Activated CD8-positive, alpha-beta memory T cell treated with anti-CD3 and anti-CD28 coated beads, Interleukin-2, amount 10 ng/mL, durations not matched to agents 7 days and 5 days (primary cell): ENCODE measurements around the gene KRI1. TPM values are rescaled to one million over a fixed set of nuclear protein-coding genes. Genes with fewer than 3 reads are reported as not detected.

Experiments
- ATAC-seq: fragments of 150-1000 bp; cut with Tn5 transposase; one replicate; pipeline ENCODE4 v1.10.0; 2021; ENCODE audit warnings: moderate library complexity
- CTCF ChIA-PET: fragments of 350-600 bp; sonication (Branson Sonifier 250); formaldehyde crosslinking; loops from one replicate; lab custom pipeline; 2021; ENCODE audit warnings: antibody characterized with exemption; lab: Charles Lee
- DNase-seq: peaks from one replicate; pipeline ENCODE4 v3.0.0-alpha.2; 2020
- H3K27ac Mint-ChIP-seq: one replicate; pipeline ENCODE4 v1.8.0; 2021; ENCODE audit warnings: mild to moderate bottlenecking, mixed read lengths
- H3K27me3 Mint-ChIP-seq: one replicate; pipeline ENCODE4 v1.8.0; 2021; ENCODE audit warnings: mixed read lengths
- H3K36me3 Mint-ChIP-seq: one replicate; pipeline ENCODE4 v1.8.0; 2021; ENCODE audit warnings: mild to moderate bottlenecking, mixed read lengths
- H3K4me1 Mint-ChIP-seq: one replicate; pipeline ENCODE4 v1.8.0; 2021; ENCODE audit warnings: mixed read lengths
- H3K4me3 Mint-ChIP-seq: one replicate; pipeline ENCODE4 v1.8.0; 2021; ENCODE audit warnings: mild to moderate bottlenecking, moderate library complexity, mixed read lengths
- H3K9me3 Mint-ChIP-seq: one replicate; pipeline ENCODE4 v1.8.0; 2022; ENCODE audit warnings: low read depth, mixed read lengths
- total RNA-seq, 2 experiments: library from RNA; stranded (reverse); gene quantifications; one replicate each; pipeline ENCODE4 v1.2.3, GENCODE V29; 2021

Gene KRI1
- total RNA-seq, 2 experiments from 2014 or later = 68.1 to 72.2 TPM

- H3K4me1 Mint-ChIP-seq = peaks cover 44% of the 10 kb centered on the region
Observed at GRCh38 chr19:10568062-10568825, 2.4 kb upstream of the KRI1 start.

GRCh38 chr19:10567656-10568055 lies 1.8 kb upstream of the KRI1 start:
- Mint-ChIP-seq H3K9me3 (no peaks in the 10 kb centered on the region), H3K4me1 (peaks cover 44% of the 10 kb centered on the region), H3K36me3 (peaks cover 23% of the 10 kb centered on the region), H3K27me3 (no peaks in the 10 kb centered on the region), H3K27ac (peak overlapping the region; percentile 93), H3K4me3 (peak overlapping the region; percentile 96)
- no peak for DNase-seq
- CTCF ChIA-PET = interaction anchor here (1.1 to 9.1 kb wide), 14 partner anchors 14 to 164 kb away, joined by 3 to 116 read pairs (median 4); partner anchors contain the start of genes ATG4D, CDC37 and QTRT1
- no peak for ATAC-seq

More at GRCh38 chr19:10568062-10568825, 2.4 kb upstream of the KRI1 start:
- H3K4me3 Mint-ChIP-seq = peak overlapping the region; percentile 96
- ATAC-seq (peak; percentile 14), DNase-seq (peak; percentile 82)
- CTCF ChIA-PET = interaction anchor here (0.9 to 9.1 kb wide), 16 partner anchors 15 to 303 kb away, joined by 3 to 116 read pairs (median 4); partner anchors contain the start of genes ATG4D, CDC37 and QTRT1
- H3K27me3 Mint-ChIP-seq = no peaks in the 10 kb centered on the region
- peak overlapping the region; percentile 93 for H3K27ac Mint-ChIP-seq
- H3K9me3 Mint-ChIP-seq = no peaks in the 10 kb centered on the region
- peaks cover 22% of the 10 kb centered on the region for H3K36me3 Mint-ChIP-seq

- H3K27me3 Mint-ChIP-seq = no peaks in the 10 kb centered on the region
- H3K4me1 Mint-ChIP-seq = peaks cover 38% of the 10 kb centered on the region
- DNase-seq (peak; percentile 91), ATAC-seq (peak; percentile 10)
- no peaks in the 10 kb centered on the region for H3K9me3 Mint-ChIP-seq
- peaks cover 27% of the 10 kb centered on the region for H3K36me3 Mint-ChIP-seq
- CTCF ChIA-PET = interaction anchor here (0.7 to 9.1 kb wide), 20 partner anchors 13 to 297 kb away, joined by 3 to 116 read pairs (median 4); partner anchors contain the start of genes ATG4D and QTRT1
- peak overlapping the region; percentile 93 for H3K27ac Mint-ChIP-seq
- peak overlapping the region; percentile 96 for H3K4me3 Mint-ChIP-seq
Observed at GRCh38 chr19:10566658-10567410, 1.0 kb upstream of the KRI1 start.

DNA sequence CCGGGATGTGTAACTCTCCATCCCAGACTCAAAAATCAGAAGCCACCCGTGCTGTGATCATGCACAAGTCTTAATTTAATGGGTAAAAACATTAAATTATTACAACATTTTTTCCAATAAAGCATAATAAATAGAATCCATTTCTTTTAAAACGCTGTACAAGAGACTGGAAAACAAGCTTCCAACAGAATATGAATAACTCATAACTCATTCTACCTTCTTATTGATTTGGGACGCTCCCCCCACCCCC lies 523 bp upstream of the KRI1 start:
- peaks cover 32% of the 10 kb centered on the region for H3K36me3 Mint-ChIP-seq
- H3K27me3 Mint-ChIP-seq = no peaks in the 10 kb centered on the region
- DNase-seq = no peak
- peak overlapping the region; percentile 96 for H3K4me3 Mint-ChIP-seq
- ATAC-seq = no peak
- peak overlapping the region; percentile 93 for H3K27ac Mint-ChIP-seq
- no peaks in the 10 kb centered on the region for H3K9me3 Mint-ChIP-seq
- CTCF ChIA-PET = interaction anchor here (0.7 to 9.1 kb wide), 13 partner anchors 13 to 297 kb away, joined by 3 to 116 read pairs (median 5); partner anchors contain the start of genes ATG4D and QTRT1
- peaks cover 38% of the 10 kb centered on the region for H3K4me1 Mint-ChIP-seq

DNA sequence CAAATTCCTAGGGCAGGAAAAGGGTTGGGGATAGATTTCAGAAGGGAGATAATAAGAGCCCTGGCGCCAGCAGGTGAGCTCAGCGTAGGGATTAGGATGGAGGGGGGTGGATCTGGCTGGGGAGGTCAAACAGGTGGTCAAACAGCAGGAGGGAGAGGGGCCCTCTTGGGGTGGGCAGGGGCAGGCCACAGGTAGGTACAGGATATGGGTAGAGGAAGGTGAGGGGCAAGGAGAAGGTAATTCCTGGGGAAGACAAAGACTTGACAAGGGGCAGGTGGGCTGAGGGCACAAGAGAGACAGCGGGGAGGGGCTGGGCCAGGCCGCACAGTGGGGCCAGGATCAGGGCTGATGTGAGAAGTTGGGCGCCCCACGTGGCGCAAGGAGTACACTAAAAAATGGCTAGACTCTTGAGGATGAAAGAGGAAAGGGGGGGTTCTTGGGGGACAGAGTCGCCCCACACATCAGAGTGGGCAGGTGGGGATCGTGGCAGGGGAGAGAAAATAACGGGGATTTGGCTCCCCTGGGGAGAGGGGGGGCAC lies 713 bp downstream of the KRI1 start:
- peak; percentile 79 for DNase-seq
- H3K27ac Mint-ChIP-seq = peak overlapping the region; percentile 93
- CTCF ChIA-PET = interaction anchor here (1.1 to 9.1 kb wide), 6 partner anchors 11 to 134 kb away, joined by 3 to 116 read pairs (median 16); partner anchors contain the start of genes ATG4D and QTRT1
- H3K27me3 Mint-ChIP-seq = no peaks in the 10 kb centered on the region
- ATAC-seq = no peak
- H3K36me3 Mint-ChIP-seq = peaks cover 40% of the 10 kb centered on the region
- no peaks in the 10 kb centered on the region for H3K9me3 Mint-ChIP-seq
- peak overlapping the region; percentile 96 for H3K4me3 Mint-ChIP-seq
- H3K4me1 Mint-ChIP-seq = peaks cover 36% of the 10 kb centered on the region

DNA sequence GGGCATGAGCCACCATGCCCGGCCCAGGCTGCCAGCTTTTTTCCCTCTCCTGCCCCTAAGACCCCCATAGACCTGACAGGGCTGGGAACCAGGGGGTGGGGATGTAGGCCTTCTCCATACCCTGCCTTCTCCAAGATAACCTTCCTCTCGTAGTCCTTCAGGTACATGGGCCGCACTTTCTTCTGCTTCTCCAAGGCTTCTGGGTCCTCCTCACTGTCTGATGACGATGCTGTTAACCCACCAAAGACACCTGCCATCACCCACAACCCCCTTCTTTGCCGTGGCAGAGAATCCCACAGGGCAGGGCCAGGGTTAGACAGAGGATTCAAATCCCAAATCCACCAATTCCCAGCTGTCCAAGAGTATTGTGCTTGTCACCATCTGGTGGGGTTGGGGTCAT lies 3.2 kb downstream of the KRI1 start:
- Mint-ChIP-seq H3K4me3 (no peak overlapping the region), H3K27me3 (no peaks in the 10 kb centered on the region), H3K4me1 (peaks cover 29% of the 10 kb centered on the region), H3K9me3 (no peaks in the 10 kb centered on the region), H3K36me3 (peaks cover 55% of the 10 kb centered on the region), H3K27ac (no peak overlapping the region)
- ATAC-seq = no peak
- no peak for DNase-seq
- CTCF ChIA-PET = interaction anchor here (0.8 to 1.8 kb wide), 2 partner anchors 11 to 21 kb away, joined by 4 to 6 read pairs; no protein-coding TSS in a partner anchor

GRCh38 chr19:10560154-10560553 lies 5.7 kb downstream of the KRI1 start:
- CTCF ChIA-PET = no interaction called here
- Mint-ChIP-seq H3K27ac (no peak overlapping the region), H3K36me3 (peaks cover 50% of the 10 kb centered on the region), H3K9me3 (no peaks in the 10 kb centered on the region), H3K27me3 (no peaks in the 10 kb centered on the region), H3K4me1 (peaks cover 26% of the 10 kb centered on the region), H3K4me3 (no peak overlapping the region)
- ATAC-seq (no peak), DNase-seq (no peak)

GRCh38 chr19:10557603-10558197 lies 8.1 kb downstream of the KRI1 start:
- peaks cover 40% of the 10 kb centered on the region for H3K4me1 Mint-ChIP-seq
- peaks cover 61% of the 10 kb centered on the region for H3K36me3 Mint-ChIP-seq
- no peaks in the 10 kb centered on the region for H3K27me3 Mint-ChIP-seq
- peak overlapping the region; percentile 62 for H3K27ac Mint-ChIP-seq
- CTCF ChIA-PET = interaction anchor here (1.3 to 3.3 kb wide), 2 partner anchors 13 to 16 kb away, joined by 4 to 10 read pairs; no protein-coding TSS in a partner anchor
- ATAC-seq (no peak), DNase-seq (no peak)
- no peaks in the 10 kb centered on the region for H3K9me3 Mint-ChIP-seq
- H3K4me3 Mint-ChIP-seq = no peak overlapping the region

GRCh38 chr19:10555610-10555973 lies 10.2 kb downstream of the KRI1 start:
- Mint-ChIP-seq H3K4me3 (no peak overlapping the region), H3K27me3 (no peaks in the 10 kb centered on the region), H3K36me3 (peaks cover 62% of the 10 kb centered on the region), H3K4me1 (peaks cover 55% of the 10 kb centered on the region), H3K9me3 (no peaks in the 10 kb centered on the region), H3K27ac (peak overlapping the region; percentile 74)
- CTCF ChIA-PET = interaction anchor here (1.4 to 7.0 kb wide), 2 partner anchors 11 to 118 kb away, joined by 3 to 116 read pairs; partner anchors contain the start of genes CDKN2D and KRI1
- no peak for DNase-seq
- ATAC-seq = no peak

- CTCF ChIA-PET = interaction anchor here (0.7 to 7.0 kb wide), 8 partner anchors 12 to 305 kb away, joined by 3 to 116 read pairs (median 5); partner anchors contain the start of genes ATG4D, CDKN2D, DNM2 and KRI1
- Mint-ChIP-seq H3K36me3 (peaks cover 63% of the 10 kb centered on the region), H3K27ac (peak overlapping the region; percentile 95), H3K4me1 (peaks cover 59% of the 10 kb centered on the region), H3K27me3 (no peaks in the 10 kb centered on the region), H3K4me3 (no peak overlapping the region), H3K9me3 (no peaks in the 10 kb centered on the region)
- DNase-seq (no peak), ATAC-seq (no peak)
Observed at GRCh38 chr19:10554760-10555609, 10.8 kb downstream of the KRI1 start.

- peaks cover 64% of the 10 kb centered on the region for H3K36me3 Mint-ChIP-seq
- peak overlapping the region; percentile 48 for H3K4me3 Mint-ChIP-seq
- ATAC-seq (peak; percentile 87), DNase-seq (peak; percentile 96)
- no peaks in the 10 kb centered on the region for H3K9me3 Mint-ChIP-seq
- no peaks in the 10 kb centered on the region for H3K27me3 Mint-ChIP-seq
- CTCF ChIA-PET = interaction anchor here (0.8 to 7.0 kb wide), 16 partner anchors 11 to 304 kb away, joined by 3 to 116 read pairs (median 6); partner anchors contain the start of genes ATG4D, CDKN2D and KRI1
- peak overlapping the region; percentile 95 for H3K27ac Mint-ChIP-seq
- peaks cover 59% of the 10 kb centered on the region for H3K4me1 Mint-ChIP-seq
Observed at GRCh38 chr19:10553943-10554381, 11.8 kb downstream of the KRI1 start.
